Mesenchymal stem cell (in vitro differentiated cells and primary cell): ENCODE data around the gene SELENON.

Experiments
- DNase-seq: peaks from one replicate; pipeline ENCODE4 v3.0.0-alpha.2; 2013
- H2AFZ ChIP-seq: one replicate; pipeline ENCODE4 v1.6.1; 2013; ENCODE audit warnings: low read depth, mild to moderate bottlenecking, control low read depth, inconsistent platforms, low read length, moderate library complexity
- H2AK5ac ChIP-seq: 2 replicates; pipeline ENCODE4 v1.6.1; 2013; ENCODE audit warnings: low read length, moderate library complexity, mild to moderate bottlenecking, inconsistent platforms; ENCODE audit not compliant: severe bottlenecking
- H2BK120ac ChIP-seq: one replicate; pipeline ENCODE4 v1.6.1; 2013; ENCODE audit warnings: low read depth, mild to moderate bottlenecking, inconsistent platforms, low read length, moderate library complexity
- H2BK12ac ChIP-seq, 2 experiments: one replicate each; pipeline ENCODE4 v1.6.1; 2013; ENCODE audit warnings: inconsistent platforms in 2 of 2, low read length in 2 of 2, mild to moderate bottlenecking in 2 of 2, moderate library complexity in 2 of 2, control low read depth in 1 of 2
- H2BK15ac ChIP-seq: one replicate; pipeline ENCODE4 v1.6.1; 2013; ENCODE audit warnings: mild to moderate bottlenecking, low read depth, inconsistent platforms; ENCODE audit not compliant: poor library complexity, severe bottlenecking
- H2BK5ac ChIP-seq: 2 replicates; pipeline ENCODE4 v1.6.1; 2013; ENCODE audit warnings: low read depth, mild to moderate bottlenecking, low read length, control low read depth, inconsistent platforms; ENCODE audit not compliant: poor library complexity, severe bottlenecking
- H3K14ac ChIP-seq, 2 experiments: one replicate each; pipeline ENCODE4 v1.6.1; 2013; ENCODE audit warnings: inconsistent platforms in 2 of 2, low read length in 2 of 2, control low read depth in 1 of 2, mild to moderate bottlenecking in 1 of 2, moderate library complexity in 1 of 2
- H3K18ac ChIP-seq, 2 experiments: one replicate each; pipeline ENCODE4 v1.6.1; 2013; ENCODE audit warnings: inconsistent platforms in 2 of 2, low read length in 2 of 2, control low read depth in 1 of 2, low read depth in 1 of 2, mild to moderate bottlenecking in 1 of 2
- H3K23ac ChIP-seq, 2 experiments: one replicate each; pipeline ENCODE4 v1.6.1; 2013; ENCODE audit warnings: inconsistent platforms in 2 of 2, low read length in 2 of 2, mild to moderate bottlenecking in 2 of 2, moderate library complexity in 2 of 2, control low read depth in 1 of 2
- H3K27ac ChIP-seq: 2 replicates; pipeline ENCODE4 v1.5.1; 2013; ENCODE audit warnings: mild to moderate bottlenecking, moderate library complexity, low read length, control low read depth, inconsistent platforms; ENCODE audit not compliant: poor library complexity, severe bottlenecking
- H3K27me3 ChIP-seq, 2 experiments: 2 replicates each; pipeline versions ENCODE4 v1.6.1 to v1.7.0; 2013; ENCODE audit warnings: low read length in 2 of 2, mild to moderate bottlenecking in 2 of 2, moderate library complexity in 2 of 2, control low read depth in 1 of 2, inconsistent platforms in 1 of 2; ENCODE audit not compliant: control insufficient read depth in 1 of 2, insufficient read depth in 1 of 2
- H3K36me3 ChIP-seq, 2 experiments: 2 replicates each; pipeline versions ENCODE4 v1.6.1 to v1.7.0; 2013; ENCODE audit warnings: low read length in 2 of 2, control low read depth in 1 of 2, inconsistent platforms in 1 of 2, low read depth in 1 of 2, mild to moderate bottlenecking in 1 of 2; ENCODE audit not compliant: insufficient read depth in 2 of 2, control insufficient read depth in 1 of 2
- H3K4ac ChIP-seq, 2 experiments: one replicate each; pipeline ENCODE4 v1.6.1; 2013; ENCODE audit warnings: inconsistent platforms in 2 of 2, low read length in 2 of 2, mild to moderate bottlenecking in 2 of 2, moderate library complexity in 2 of 2, control low read depth in 1 of 2, low read depth in 1 of 2
- H3K4me1 ChIP-seq: 2 replicates; pipeline ENCODE4 v1.6.1; 2013; ENCODE audit warnings: low read depth, low read length, control low read depth; ENCODE audit not compliant: control insufficient read depth, insufficient read depth
- H3K4me2 ChIP-seq: 2 replicates; pipeline ENCODE4 v1.6.1; 2013; ENCODE audit warnings: low read length, mild to moderate bottlenecking, inconsistent platforms; ENCODE audit not compliant: poor library complexity, severe bottlenecking
- H3K4me3 ChIP-seq, 2 experiments: 2 replicates each; pipeline versions ENCODE4 v1.5.1 to v1.7.0; 2013; ENCODE audit warnings: low read length in 2 of 2, mild to moderate bottlenecking in 2 of 2, control low read depth in 1 of 2, low read depth in 1 of 2; ENCODE audit not compliant: insufficient read depth in 1 of 2
- H3K79me1 ChIP-seq: replicated peaks from 2 replicates; pipeline ENCODE4 v1.6.1; 2013; ENCODE audit warnings: mild to moderate bottlenecking, control low read depth, low read length, inconsistent platforms; ENCODE audit not compliant: poor library complexity, severe bottlenecking
- H3K9ac ChIP-seq: 2 replicates; pipeline ENCODE4 v1.7.0; 2013; ENCODE audit warnings: mild to moderate bottlenecking, low read length, moderate library complexity
- H3K9me3 ChIP-seq: 2 replicates; pipeline ENCODE4 v1.7.0; 2013; ENCODE audit warnings: mild to moderate bottlenecking, low read length; ENCODE audit not compliant: control insufficient read depth
- H4K8ac ChIP-seq: one replicate; pipeline ENCODE4 v1.6.1; 2013; ENCODE audit warnings: inconsistent platforms, mild to moderate bottlenecking, low read length, moderate library complexity
- H4K91ac ChIP-seq: one replicate; pipeline ENCODE4 v1.6.1; 2013; ENCODE audit warnings: mild to moderate bottlenecking, low read length, inconsistent platforms
- WGBS: methylation state at CpG from one replicate; pipeline ENCODE4 v1.1.7; 2013; ENCODE audit warnings: mixed read lengths; 5-methylcytosine and 5-hydroxymethylcytosine counted together

SELENON gene

DNA sequence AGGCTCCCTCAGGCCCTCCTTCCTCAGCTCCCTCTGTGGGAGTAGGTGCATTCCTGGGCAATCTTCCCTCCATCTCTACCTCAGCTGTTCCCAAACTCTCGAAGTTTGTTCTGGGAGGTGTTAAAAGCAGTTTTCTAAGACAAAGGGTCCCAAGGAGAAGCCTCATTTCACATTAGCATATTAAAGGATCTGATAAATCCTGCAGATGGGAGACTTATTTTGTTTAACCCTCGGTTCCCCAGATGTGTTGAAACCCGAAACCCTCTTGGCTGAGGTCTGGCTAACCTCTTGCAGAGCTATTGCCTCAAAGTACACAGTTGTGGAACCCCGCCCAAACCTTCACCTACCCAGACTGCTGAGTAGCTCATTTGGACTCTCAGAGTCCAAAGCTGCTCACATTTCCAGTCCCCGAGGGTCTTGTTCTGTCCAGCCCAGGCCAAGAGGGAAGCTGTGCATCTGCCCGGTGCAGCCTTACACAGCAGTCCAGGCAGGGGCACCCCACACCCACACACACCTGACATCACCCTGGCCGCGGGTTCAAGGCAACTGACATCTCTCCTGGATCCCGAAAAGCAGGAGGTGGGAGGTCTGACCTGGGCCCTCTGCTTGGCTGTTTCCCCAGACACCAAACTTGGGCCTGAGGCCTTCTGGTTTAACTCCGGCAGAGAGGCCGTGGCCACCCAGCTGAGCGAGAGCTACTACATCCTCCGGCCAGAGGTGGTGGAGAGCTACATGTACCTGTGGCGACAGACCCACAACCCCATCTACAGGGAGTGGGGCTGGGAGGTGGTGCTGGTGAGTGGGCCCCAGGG, 19.5 kb upstream of the SELENON start:
- peak overlapping the region in 1 of 2 experiments; percentile 25 for H3K18ac ChIP-seq
- H3K9me3 ChIP-seq = no peaks in the 10 kb centered on the region
- H3K4ac ChIP-seq = no peak overlapping the region
- H2BK120ac ChIP-seq = no peak overlapping the region
- H3K27ac ChIP-seq = no peak overlapping the region
- peaks cover 0 to 75% of the 10 kb centered on the region in 2 experiments for H3K36me3 ChIP-seq
- no peak overlapping the region for H2BK5ac ChIP-seq
- peak overlapping the region in 1 of 2 experiments; percentile 45 for H2BK12ac ChIP-seq
- H2AK5ac ChIP-seq = no peak overlapping the region
- no peak overlapping the region for H4K91ac ChIP-seq
- H4K8ac ChIP-seq = no peak overlapping the region
- peaks cover 6% of the 10 kb centered on the region for H3K4me1 ChIP-seq
- H3K14ac ChIP-seq = peak overlapping the region in 1 of 2 experiments; percentile 76
- no peaks in the 10 kb centered on the region for H3K79me1 ChIP-seq
- H2BK15ac ChIP-seq = no peak overlapping the region
- no peak overlapping the region for H3K23ac ChIP-seq
- DNase-seq = no peak
- no peak overlapping the region for H3K9ac ChIP-seq
- no peak overlapping the region for H2AFZ ChIP-seq
- 79% methylated on average over 13 of the region's 14 CpGs for WGBS
- H3K27me3 ChIP-seq = no peaks in the 10 kb centered on the region
- no peak overlapping the region for H3K4me2 ChIP-seq
- H3K4me3 ChIP-seq = no peak overlapping the region

- WGBS = 68% methylated on average over 3 of the region's 3 CpGs
- no peaks in the 10 kb centered on the region for H3K27me3 ChIP-seq
These were observed 18.9 kb upstream of the SELENON start for GRCh38 chr1:25781130-25781433.

DNA sequence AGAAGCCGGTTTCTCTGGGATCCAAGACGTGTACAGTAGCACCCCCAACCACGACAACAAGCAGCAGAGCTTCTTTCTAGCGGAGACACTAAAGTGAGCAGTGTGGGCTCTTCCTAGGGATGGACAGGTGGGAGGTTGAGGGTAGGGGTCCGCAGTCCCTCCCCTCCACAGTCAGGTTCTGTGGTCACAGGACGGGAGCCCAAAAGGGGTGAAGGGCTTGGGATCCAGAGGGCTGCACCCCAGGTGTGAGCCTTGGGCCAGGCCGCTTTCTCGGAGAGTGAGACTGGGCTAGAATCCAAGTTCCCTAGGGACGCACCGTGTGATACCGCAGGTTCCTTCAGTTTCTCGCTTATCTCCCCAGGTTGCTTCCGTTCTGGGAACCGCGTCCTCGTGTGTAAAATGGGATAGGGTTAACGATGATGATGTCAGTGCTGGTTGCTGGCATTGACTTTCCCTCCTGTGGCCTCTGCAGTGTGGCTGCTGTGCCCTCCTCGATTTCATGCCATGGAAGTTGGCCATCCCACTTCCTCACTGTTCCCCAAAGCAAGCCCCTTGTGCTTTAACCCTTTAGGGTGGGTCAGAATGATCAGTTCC, 17.3 kb upstream of the SELENON start:
- peaks cover 8% of the 10 kb centered on the region for H3K4me1 ChIP-seq
- H3K23ac ChIP-seq = no peak overlapping the region
- H2BK15ac ChIP-seq = no peak overlapping the region
- H2AK5ac ChIP-seq = no peak overlapping the region
- no peak overlapping the region for H3K14ac ChIP-seq
- no peak overlapping the region for H2AFZ ChIP-seq
- no peak overlapping the region for H4K8ac ChIP-seq
- H3K4me3 ChIP-seq = no peak overlapping the region
- H2BK5ac ChIP-seq = no peak overlapping the region
- no peak overlapping the region for H3K27ac ChIP-seq
- no peak overlapping the region for H3K4ac ChIP-seq
- no peaks in the 10 kb centered on the region for H3K9me3 ChIP-seq
- H3K79me1 ChIP-seq = no peaks in the 10 kb centered on the region
- H4K91ac ChIP-seq = peak overlapping the region; percentile 16
- no peak overlapping the region for H2BK12ac ChIP-seq
- no peak overlapping the region for H3K4me2 ChIP-seq
- no peak overlapping the region for H3K9ac ChIP-seq
- peaks cover 0 to 71% of the 10 kb centered on the region in 2 experiments for H3K36me3 ChIP-seq
- no peaks in the 10 kb centered on the region for H3K27me3 ChIP-seq
- H2BK120ac ChIP-seq = no peak overlapping the region
- WGBS = 88% methylated on average over 18 of the region's 18 CpGs
- no peak overlapping the region for H3K18ac ChIP-seq
- DNase-seq = no peak

More at GRCh38 chr1:25781130-25781433, 18.9 kb upstream of the SELENON start:
- Histone ChIP-seq H3K9me3 (no peaks in the 10 kb centered on the region), H2BK5ac (no peak overlapping the region), H3K4ac (no peak overlapping the region), H3K9ac (no peak overlapping the region), H2BK12ac (peak overlapping the region in 1 of 2 experiments; percentile 45), H3K4me1 (peaks cover 5% of the 10 kb centered on the region), H3K23ac (no peak overlapping the region), H3K14ac (peak overlapping the region in 1 of 2 experiments; percentile 76), H3K18ac (peak overlapping the region in 1 of 2 experiments; percentile 25), H2BK15ac (no peak overlapping the region), H3K36me3 (peaks cover 0 to 80% of the 10 kb centered on the region in 2 experiments), H3K27ac (no peak overlapping the region), H4K91ac (no peak overlapping the region), H2AFZ (no peak overlapping the region), H3K79me1 (no peaks in the 10 kb centered on the region), H3K4me3 (no peak overlapping the region), H4K8ac (no peak overlapping the region), H2AK5ac (no peak overlapping the region), H3K4me2 (no peak overlapping the region), H2BK120ac (no peak overlapping the region)
- no peak for DNase-seq

DNA sequence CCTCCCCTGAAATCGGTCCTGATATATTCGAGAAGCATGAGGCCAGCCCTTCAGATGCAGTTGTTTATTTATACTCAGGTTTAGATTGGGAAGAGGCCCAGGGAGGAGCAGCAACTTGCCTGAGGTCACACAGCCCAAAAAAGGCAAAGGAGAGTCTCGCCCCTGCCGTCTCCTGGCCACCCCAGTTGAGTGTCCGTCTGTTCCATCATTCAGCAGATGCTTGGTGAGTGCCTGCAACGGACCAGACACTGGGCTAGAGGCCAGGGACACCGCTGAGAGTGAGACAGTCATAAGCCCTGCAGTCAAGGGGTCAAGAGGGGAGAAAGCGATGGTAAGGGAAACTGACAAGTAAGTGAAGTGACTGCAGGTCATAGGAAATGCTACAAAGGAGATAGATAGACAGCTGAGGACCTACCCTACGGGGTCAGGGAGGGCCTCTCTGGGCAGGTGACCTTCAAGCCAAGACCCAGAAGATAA, 15.4 kb upstream of the SELENON start:
- H3K18ac ChIP-seq = no peak overlapping the region
- H2BK12ac ChIP-seq = no peak overlapping the region
- peak; percentile 68 for DNase-seq
- no peaks in the 10 kb centered on the region for H3K79me1 ChIP-seq
- peaks cover 8% of the 10 kb centered on the region for H3K4me1 ChIP-seq
- 39% methylated on average over 9 of the region's 9 CpGs for WGBS
- H3K23ac ChIP-seq = no peak overlapping the region
- H3K27me3 ChIP-seq = no peaks in the 10 kb centered on the region
- H2BK15ac ChIP-seq = no peak overlapping the region
- no peak overlapping the region for H2AK5ac ChIP-seq
- H3K9ac ChIP-seq = no peak overlapping the region
- H2AFZ ChIP-seq = no peak overlapping the region
- peaks cover 0 to 60% of the 10 kb centered on the region in 2 experiments for H3K36me3 ChIP-seq
- no peaks in the 10 kb centered on the region for H3K9me3 ChIP-seq
- H2BK5ac ChIP-seq = no peak overlapping the region
- no peak overlapping the region for H4K8ac ChIP-seq
- H3K4me3 ChIP-seq = no peak overlapping the region
- no peak overlapping the region for H2BK120ac ChIP-seq
- H3K4me2 ChIP-seq = no peak overlapping the region
- H3K4ac ChIP-seq = no peak overlapping the region
- H4K91ac ChIP-seq = no peak overlapping the region
- H3K27ac ChIP-seq = no peak overlapping the region
- H3K14ac ChIP-seq = no peak overlapping the region
